GM18909 (cell line): ENCODE measurements around the gene NISCH.
A peak's percentile ranks its signal among the peaks of the same experiment; 100 is the strongest.

Experiments
- ATAC-seq: cut with Tn5 transposase; IDR thresholded peaks from one replicate; pipeline ENCODE4 v1.9.1; 2021; ENCODE audit warnings: mild to moderate bottlenecking; ENCODE audit not compliant: unreplicated experiment, poor library complexity

The NISCH gene

DNA sequence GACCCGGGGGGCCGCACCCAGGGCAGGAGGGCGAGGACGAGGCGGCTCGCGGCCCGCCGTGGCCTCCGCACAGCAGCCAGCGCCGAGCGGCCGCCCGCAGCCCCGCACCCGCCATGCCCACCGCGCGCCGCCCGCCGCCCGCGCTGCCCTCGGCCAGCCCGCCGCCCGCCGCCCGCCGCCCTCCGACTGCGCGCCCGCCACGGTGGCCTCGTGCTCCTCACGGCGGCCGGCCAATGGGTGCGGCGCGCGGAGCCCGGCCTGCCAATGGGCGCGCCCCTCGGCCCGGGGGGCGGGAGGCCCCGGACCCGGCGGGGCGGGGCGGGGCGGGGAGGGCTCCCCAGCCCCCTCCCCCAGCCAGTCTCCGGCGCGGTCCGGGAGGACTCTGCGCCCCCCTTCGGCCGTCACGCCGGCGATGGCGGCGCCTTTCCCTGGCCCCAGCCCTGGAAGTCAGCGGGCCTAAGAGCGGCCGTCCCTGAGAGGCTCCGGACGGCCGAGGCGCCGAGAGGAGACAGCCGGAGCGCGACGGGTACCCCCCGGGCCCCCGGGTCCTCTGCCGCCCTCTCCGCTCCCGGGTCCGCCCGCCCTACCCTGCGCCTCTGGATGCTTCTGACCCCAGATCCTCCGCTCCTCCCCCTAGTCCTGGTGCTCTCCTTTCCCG lies 78.3 kb downstream of the NISCH start, which contains the start of gene NT5DC2:
Gene NT5DC2 (minus strand): TSS at position 235 of the 658 bp plus-strand sequence. CDS start 120 bp downstream, at position 115.
- ATAC-seq, result peak; percentile 37

- no peak for ATAC-seq
These were observed 79.1 kb downstream of the NISCH start for GRCh38 chr3:52534281-52535183.

GRCh38 chr3:52535411-52536111 lies 80.2 kb downstream of the NISCH start:
- no peak for ATAC-seq

DNA sequence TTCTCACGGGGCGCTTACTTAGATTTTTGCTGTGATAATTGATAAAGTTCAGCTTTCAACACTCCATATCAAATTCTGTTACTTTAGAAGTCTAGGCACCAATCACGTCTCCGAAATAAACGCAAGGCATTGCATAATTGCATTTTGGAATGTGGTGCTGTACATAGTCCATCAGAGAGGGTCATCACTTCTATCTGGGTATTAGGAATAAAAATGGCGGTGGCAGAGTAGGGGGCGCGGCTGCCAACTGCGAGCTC lies 80.6 kb downstream of the NISCH start:
- no peak for ATAC-seq

- peak; percentile 85 for ATAC-seq
These were observed 81.2 kb downstream of the NISCH start, which contains the start of gene UQCC5 for GRCh38 chr3:52536369-52537164. Gene UQCC5, plus strand, starts transcription at chr3:52536605. Its CDS starts 151 bp downstream, at chr3:52536756.

DNA sequence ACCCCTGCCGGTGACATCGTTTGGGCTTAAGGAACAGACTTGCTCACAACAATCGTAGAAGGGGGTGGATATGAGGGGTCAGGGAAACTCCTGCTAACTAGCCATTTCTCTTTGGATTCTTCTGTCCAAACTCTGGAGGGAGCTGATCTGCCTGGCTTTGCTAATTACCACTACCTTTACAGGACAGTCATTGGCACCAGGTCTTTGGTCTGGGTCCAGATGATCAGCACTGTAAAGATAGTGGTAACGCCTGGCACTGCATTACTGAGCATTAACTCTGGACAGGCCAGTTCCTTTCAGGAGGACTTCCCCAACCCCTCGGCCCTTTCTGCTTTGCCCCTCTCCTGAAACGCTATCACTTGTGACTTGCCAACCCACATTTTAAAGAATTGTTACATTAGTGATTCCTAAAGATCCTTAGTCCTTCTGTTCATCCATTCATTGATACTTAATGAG lies 81.8 kb downstream of the NISCH start:
- no peak for ATAC-seq

GRCh38 chr3:52537726-52538421 lies 82.5 kb downstream of the NISCH start:
- no peak for ATAC-seq

- ATAC-seq, result no peak
These were observed 83.7 kb downstream of the NISCH start for GRCh38 chr3:52539010-52539653.

DNA sequence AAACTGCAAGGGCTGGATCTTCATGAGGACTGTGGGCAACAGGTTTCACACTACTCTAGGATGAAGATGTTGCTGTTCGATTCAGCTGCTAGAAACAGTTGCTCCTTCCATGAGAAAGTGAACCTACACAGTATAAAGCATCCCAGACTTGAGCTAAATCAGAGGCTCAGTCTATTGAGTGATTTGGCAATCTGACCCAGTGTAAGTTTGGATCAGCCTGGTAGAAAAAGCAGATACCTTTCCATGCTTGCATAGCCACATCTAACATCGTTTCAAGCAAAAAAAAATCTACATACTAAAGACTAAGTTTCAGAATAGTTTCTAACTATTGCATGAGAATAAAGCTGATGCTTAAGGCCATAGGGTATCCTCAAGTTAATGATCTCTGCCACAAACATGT lies 85.6 kb downstream of the NISCH start:
- no peak for ATAC-seq
